Karpas-422 (cell line): ENCODE measurements around the gene ZDHHC14. TPM values are rescaled to one million over a fixed set of nuclear protein-coding genes. Genes with fewer than 3 reads are reported as not detected.

Experiments used
- DNase-seq: peaks from one replicate; pipeline ENCODE4 v3.0.0-alpha.2; 2015
- H2AFZ ChIP-seq: fragments of 200-600 bp; sonication (generic); 2 replicates; pipeline ENCODE4 v1.6.1; 2014; ENCODE audit warnings: antibody characterized with exemption, low read length, mixed read lengths
- H3K27ac ChIP-seq: fragments of 200-600 bp; sonication (generic); 2 replicates; pipeline ENCODE4 v1.5.1; 2014; ENCODE audit warnings: mild to moderate bottlenecking, low read length, moderate library complexity
- H3K27me3 ChIP-seq: fragments of 200-600 bp; sonication (generic); 2 replicates; pipeline ENCODE4 v1.6.1; 2014; ENCODE audit warnings: low read length, mixed read lengths
- H3K36me3 ChIP-seq: fragments of 200-600 bp; sonication (generic); 2 replicates; pipeline ENCODE4 v1.6.1; 2014; ENCODE audit warnings: low read length, mixed read lengths; ENCODE audit not compliant: insufficient read depth
- H3K4me1 ChIP-seq: fragments of 200-600 bp; sonication (generic); 2 replicates; pipeline ENCODE4 v1.6.1; 2014; ENCODE audit warnings: mild to moderate bottlenecking, low read length, mixed read lengths
- H3K4me2 ChIP-seq: fragments of 200-600 bp; sonication (generic); 2 replicates; pipeline ENCODE4 v1.6.1; 2014; ENCODE audit warnings: low read length, low read depth, mild to moderate bottlenecking; ENCODE audit not compliant: poor library complexity, severe bottlenecking
- H3K4me3 ChIP-seq: fragments of 200-600 bp; sonication (generic); 2 replicates; pipeline ENCODE4 v1.5.1; 2014; ENCODE audit warnings: mild to moderate bottlenecking, antibody characterized with exemption, low read length, mixed read lengths
- H3K79me2 ChIP-seq: fragments of 200-600 bp; sonication (generic); 2 replicates; pipeline ENCODE4 v1.6.1; 2014; ENCODE audit warnings: mild to moderate bottlenecking, low read length, mixed read lengths
- H3K9ac ChIP-seq: fragments of 200-600 bp; sonication (generic); 2 replicates; pipeline ENCODE4 v1.6.0; 2014; ENCODE audit warnings: low read length
- H3K9me2 ChIP-seq: fragments of 200-600 bp; sonication (generic), shearing (Covaris generic); replicated peaks from 2 replicates; pipeline ENCODE4 v1.6.0; 2014; ENCODE audit warnings: mild to moderate bottlenecking, low read length, moderate library complexity; ENCODE audit not compliant: insufficient read depth
- H3K9me3 ChIP-seq: fragments of 300-700, 200-600 bp; sonication (generic); 2 replicates; pipeline ENCODE4 v1.6.1; 2014; ENCODE audit warnings: low read length, mixed read lengths
- H4K20me1 ChIP-seq: fragments of 200-600 bp; sonication (generic); 2 replicates; pipeline ENCODE4 v1.6.1; 2014; ENCODE audit warnings: mild to moderate bottlenecking, antibody characterized with exemption, low read length, low read depth; ENCODE audit not compliant: insufficient read depth
- total RNA-seq: library from RNA; depleted of rRNA; stranded (reverse); fragments of >200 nt; shearing (Covaris generic); gene quantifications from 2 replicates; pipeline ENCODE4 v1.2.3, GENCODE V29; 2014; ENCODE audit warnings: low replicate concordance

Gene ZDHHC14
- total RNA-seq, 1 experiment from 2014 or later, result 1.1 TPM

- H3K27ac ChIP-seq, result no peak overlapping the region
- no peaks in the 10 kb centered on the region for H3K9me2 ChIP-seq
- no peaks in the 10 kb centered on the region for H3K27me3 ChIP-seq
- no peak for DNase-seq
- H2AFZ ChIP-seq, result no peak overlapping the region
- no peaks in the 10 kb centered on the region for H3K4me1 ChIP-seq
- H3K9ac ChIP-seq, result no peak overlapping the region
- no peaks in the 10 kb centered on the region for H3K79me2 ChIP-seq
- no peak overlapping the region for H3K4me2 ChIP-seq
- H4K20me1 ChIP-seq, result no peaks in the 10 kb centered on the region
- H3K4me3 ChIP-seq, result no peak overlapping the region
- no peaks in the 10 kb centered on the region for H3K36me3 ChIP-seq
- H3K9me3 ChIP-seq, result no peaks in the 10 kb centered on the region
Measured at GRCh38 chr6:157642736-157643135, 261.7 kb downstream of the ZDHHC14 start.

GRCh38 chr6:157644043-157644810, 263.2 kb downstream of the ZDHHC14 start:
- H3K4me2 ChIP-seq, result no peak overlapping the region
- no peak overlapping the region for H3K9ac ChIP-seq
- H4K20me1 ChIP-seq, result no peaks in the 10 kb centered on the region
- H3K4me3 ChIP-seq, result no peak overlapping the region
- no peaks in the 10 kb centered on the region for H3K9me3 ChIP-seq
- no peaks in the 10 kb centered on the region for H3K4me1 ChIP-seq
- H2AFZ ChIP-seq, result no peak overlapping the region
- DNase-seq, result peak; percentile 49
- no peak overlapping the region for H3K27ac ChIP-seq
- no peaks in the 10 kb centered on the region for H3K9me2 ChIP-seq
- H3K36me3 ChIP-seq, result no peaks in the 10 kb centered on the region
- H3K27me3 ChIP-seq, result no peaks in the 10 kb centered on the region
- H3K79me2 ChIP-seq, result no peaks in the 10 kb centered on the region

DNA sequence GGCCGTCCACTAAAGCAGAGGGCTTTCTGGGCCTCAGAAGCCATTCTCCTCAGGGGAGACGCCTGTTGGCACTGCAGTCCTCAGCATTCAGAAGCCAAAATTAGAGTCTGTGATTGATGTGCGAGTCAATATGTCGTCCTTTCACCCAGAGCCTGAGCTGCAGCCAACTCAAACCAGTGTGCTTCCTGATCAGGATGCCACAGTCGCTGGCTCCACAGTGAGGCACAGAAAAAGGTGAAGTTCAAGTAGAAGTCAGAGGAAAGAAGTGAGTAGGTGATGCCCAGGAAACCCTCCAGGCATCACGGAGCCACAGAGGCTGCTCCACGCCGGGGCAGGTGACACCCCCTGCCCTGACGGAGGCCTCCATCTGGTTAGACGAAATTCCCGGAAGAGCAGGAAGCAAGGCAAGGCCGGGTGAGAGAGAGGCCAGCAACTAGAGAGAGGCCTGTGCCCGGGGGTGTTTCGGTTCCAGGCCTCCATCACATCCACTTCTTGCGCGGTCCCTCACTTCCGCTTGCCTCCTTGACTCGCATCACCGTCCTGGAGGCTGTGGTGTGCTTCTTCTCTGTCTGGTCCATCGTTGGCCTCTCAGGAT, 264.3 kb downstream of the ZDHHC14 start:
- Histone ChIP-seq H3K79me2 (no peaks in the 10 kb centered on the region), H3K36me3 (no peaks in the 10 kb centered on the region), H4K20me1 (no peaks in the 10 kb centered on the region), H2AFZ (no peak overlapping the region), H3K27me3 (no peaks in the 10 kb centered on the region), H3K27ac (no peak overlapping the region), H3K9me3 (no peaks in the 10 kb centered on the region), H3K4me2 (no peak overlapping the region), H3K9ac (no peak overlapping the region), H3K9me2 (no peaks in the 10 kb centered on the region), H3K4me1 (no peaks in the 10 kb centered on the region), H3K4me3 (no peak overlapping the region)
- no peak for DNase-seq

DNA sequence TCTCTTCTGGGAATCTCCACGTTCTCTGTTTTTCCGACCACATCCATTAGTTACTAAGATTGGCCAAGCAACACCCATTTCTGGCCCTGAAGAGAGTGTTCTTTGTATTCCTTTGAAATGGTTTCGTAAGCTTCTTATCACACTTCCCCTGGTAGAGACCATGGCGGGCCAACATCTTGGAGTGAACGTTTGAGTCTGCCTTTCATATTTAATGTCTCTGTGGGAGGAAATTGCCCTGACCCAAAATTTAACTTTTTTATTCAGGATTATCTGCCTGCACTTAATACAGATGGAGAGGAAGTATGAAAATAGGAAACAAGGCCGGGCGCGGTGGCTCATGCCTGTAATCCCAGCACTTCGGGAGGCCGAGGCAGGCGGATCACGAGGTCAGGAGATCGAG, 265.0 kb downstream of the ZDHHC14 start:
- H3K9me3 ChIP-seq, result no peaks in the 10 kb centered on the region
- H2AFZ ChIP-seq, result no peak overlapping the region
- no peaks in the 10 kb centered on the region for H4K20me1 ChIP-seq
- no peaks in the 10 kb centered on the region for H3K27me3 ChIP-seq
- DNase-seq, result no peak
- no peaks in the 10 kb centered on the region for H3K79me2 ChIP-seq
- no peak overlapping the region for H3K9ac ChIP-seq
- no peak overlapping the region for H3K4me3 ChIP-seq
- H3K4me2 ChIP-seq, result no peak overlapping the region
- H3K4me1 ChIP-seq, result no peaks in the 10 kb centered on the region
- no peaks in the 10 kb centered on the region for H3K9me2 ChIP-seq
- H3K27ac ChIP-seq, result no peak overlapping the region
- no peaks in the 10 kb centered on the region for H3K36me3 ChIP-seq

DNA sequence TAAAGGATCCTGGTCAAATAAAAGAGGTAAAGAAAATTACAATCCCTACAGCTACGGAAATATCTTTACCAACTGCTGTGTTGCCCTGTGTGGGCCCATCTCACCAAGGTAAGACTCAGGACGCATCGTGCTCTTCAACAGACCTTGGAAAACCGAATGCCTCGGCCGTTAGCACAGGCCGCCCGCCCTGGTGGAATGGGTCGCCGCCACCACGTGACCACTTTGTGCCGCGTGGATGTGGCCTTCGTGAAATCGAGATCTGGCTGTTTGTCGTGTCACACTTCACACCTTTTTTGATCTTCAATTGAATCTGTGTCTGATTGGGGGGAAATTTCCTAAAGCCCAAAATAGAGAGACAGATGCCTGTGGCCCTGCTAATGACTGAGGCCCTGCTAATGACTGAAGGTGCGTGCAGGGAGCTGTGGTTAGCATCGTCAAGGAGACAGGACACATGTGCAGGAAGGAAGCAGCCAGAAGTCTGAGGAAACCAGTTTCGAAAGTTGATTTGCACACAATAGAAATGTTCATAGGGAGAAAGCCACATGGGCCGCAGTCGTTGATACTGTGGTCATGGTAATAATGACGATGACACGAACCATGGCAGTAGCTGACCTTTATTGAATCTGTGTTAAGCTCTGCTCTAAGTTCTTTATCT, 266.4 kb downstream of the ZDHHC14 start:
- H2AFZ ChIP-seq, result no peak overlapping the region
- H3K4me1 ChIP-seq, result no peaks in the 10 kb centered on the region
- H3K79me2 ChIP-seq, result no peaks in the 10 kb centered on the region
- no peaks in the 10 kb centered on the region for H4K20me1 ChIP-seq
- no peaks in the 10 kb centered on the region for H3K9me3 ChIP-seq
- no peak overlapping the region for H3K4me3 ChIP-seq
- no peak for DNase-seq
- no peak overlapping the region for H3K27ac ChIP-seq
- H3K4me2 ChIP-seq, result no peak overlapping the region
- H3K36me3 ChIP-seq, result no peaks in the 10 kb centered on the region
- no peaks in the 10 kb centered on the region for H3K9me2 ChIP-seq
- H3K27me3 ChIP-seq, result no peaks in the 10 kb centered on the region
- H3K9ac ChIP-seq, result no peak overlapping the region

GRCh38 chr6:157648561-157648960, 267.6 kb downstream of the ZDHHC14 start:
- Histone ChIP-seq H3K79me2 (no peaks in the 10 kb centered on the region), H4K20me1 (no peaks in the 10 kb centered on the region), H3K9me2 (no peaks in the 10 kb centered on the region), H2AFZ (no peak overlapping the region), H3K9me3 (no peaks in the 10 kb centered on the region), H3K27me3 (no peaks in the 10 kb centered on the region), H3K27ac (no peak overlapping the region), H3K9ac (no peak overlapping the region), H3K36me3 (no peaks in the 10 kb centered on the region), H3K4me1 (no peaks in the 10 kb centered on the region), H3K4me2 (no peak overlapping the region), H3K4me3 (no peak overlapping the region)
- no peak for DNase-seq

DNA sequence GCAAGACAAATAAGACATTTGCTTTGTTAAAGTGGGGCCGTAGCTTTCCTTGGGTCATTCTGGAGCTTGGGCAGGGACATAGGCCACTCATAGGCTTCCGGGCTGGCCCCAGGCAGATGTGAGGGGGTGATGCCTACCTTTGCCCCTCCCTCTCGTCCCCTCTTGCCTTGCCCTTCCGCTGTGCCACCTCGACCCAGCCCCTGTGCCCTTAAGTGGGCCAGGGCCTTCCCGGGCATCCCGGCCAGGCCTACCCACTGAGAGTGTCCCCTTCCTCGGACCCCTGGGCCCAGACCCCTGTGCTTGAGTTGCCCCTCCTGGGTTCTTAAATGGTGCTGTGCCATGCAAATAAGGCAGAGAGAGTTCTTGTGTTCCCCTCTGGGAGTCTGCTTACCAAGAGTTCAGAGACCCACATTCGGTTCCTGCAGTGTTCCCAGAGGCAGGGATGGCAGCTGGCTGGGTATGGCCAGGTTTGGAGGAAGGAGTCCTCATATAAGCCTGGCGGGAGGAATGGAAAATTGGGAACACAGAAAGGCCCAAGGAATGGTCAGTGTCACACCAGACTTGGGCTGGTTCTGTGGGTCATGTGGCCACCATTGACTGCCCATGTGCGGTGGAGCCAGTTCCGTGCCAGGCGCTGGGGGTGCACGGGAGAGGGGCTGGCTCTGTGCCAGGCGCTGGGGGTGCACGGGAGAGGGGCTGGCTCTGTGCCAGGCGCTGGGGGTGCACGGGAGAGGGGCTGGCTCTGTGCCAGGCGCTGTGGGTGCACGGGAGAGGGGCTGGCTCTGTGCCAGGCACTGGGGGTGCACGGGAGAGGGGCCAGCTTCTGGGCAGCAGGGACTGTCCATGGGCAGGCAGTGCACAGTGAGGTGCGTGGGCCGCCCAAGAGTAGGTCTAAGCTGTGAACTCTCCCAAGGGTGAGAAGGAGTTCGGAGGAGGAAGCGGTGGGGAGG, 268.6 kb downstream of the ZDHHC14 start:
- Histone ChIP-seq H3K9ac (no peak overlapping the region), H3K4me3 (no peak overlapping the region), H3K4me1 (no peaks in the 10 kb centered on the region), H3K4me2 (no peak overlapping the region), H3K36me3 (no peaks in the 10 kb centered on the region), H3K9me2 (no peaks in the 10 kb centered on the region), H3K79me2 (no peaks in the 10 kb centered on the region), H3K9me3 (no peaks in the 10 kb centered on the region), H3K27ac (no peak overlapping the region), H3K27me3 (no peaks in the 10 kb centered on the region), H4K20me1 (no peaks in the 10 kb centered on the region), H2AFZ (no peak overlapping the region)
- no peak for DNase-seq

DNA sequence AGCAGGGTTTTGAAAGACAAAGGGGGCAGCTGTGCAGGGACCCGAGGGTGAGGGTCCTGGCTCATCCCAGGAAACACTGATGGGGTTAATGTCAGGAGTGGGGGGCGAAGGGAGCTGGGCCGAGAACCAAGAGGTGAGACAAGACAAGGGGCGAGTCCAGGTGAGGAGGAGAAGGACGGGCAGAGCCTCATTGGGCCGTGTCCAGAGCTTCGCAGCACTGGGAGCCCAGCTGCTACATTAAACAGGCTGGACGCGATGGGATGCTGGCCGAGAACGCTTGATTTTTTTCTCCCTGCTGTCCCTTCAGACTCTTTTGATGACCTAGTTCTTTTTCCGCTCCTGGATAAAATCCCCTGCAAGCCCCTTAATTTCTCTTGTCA, 269.3 kb downstream of the ZDHHC14 start:
- Histone ChIP-seq H3K9me3 (no peaks in the 10 kb centered on the region), H4K20me1 (no peaks in the 10 kb centered on the region), H3K27ac (no peak overlapping the region), H3K79me2 (no peaks in the 10 kb centered on the region), H3K4me2 (no peak overlapping the region), H3K27me3 (no peaks in the 10 kb centered on the region), H3K4me3 (no peak overlapping the region), H3K9ac (no peak overlapping the region), H3K9me2 (no peaks in the 10 kb centered on the region), H3K4me1 (no peaks in the 10 kb centered on the region), H3K36me3 (no peaks in the 10 kb centered on the region), H2AFZ (no peak overlapping the region)
- DNase-seq, result no peak
